Vagina (tissue), 2 donors: ENCODE results near the gene BMERB1.

Experiments used
- CTCF ChIP-seq, 3 experiments: fragments of 450-650 bp in 2 of 3; fragments of 200-600 bp in 1 of 3; sonication (generic) in 1 of 3; IDR thresholded peaks; one replicate each; pipeline ENCODE4 v1.5.1; 2017 to 2019; ENCODE audit warnings: antibody characterized with exemption in 3 of 3, mild to moderate bottlenecking in 2 of 3, moderate library complexity in 2 of 3
- POLR2A ChIP-seq, 2 donors: fragments of 450-650 bp; IDR thresholded peaks; one replicate each; pipeline ENCODE4 v1.6.1; 2017; ENCODE audit warnings: antibody characterized with exemption in 2 of 2, mild to moderate bottlenecking in 2 of 2, moderate library complexity in 2 of 2
- POLR2AphosphoS5 ChIP-seq, 2 donors: sonication (generic); formaldehyde crosslinking; IDR thresholded peaks; one replicate each; pipeline ENCODE4 v1.9.0; 2017; ENCODE audit warnings: antibody characterized with exemption in 2 of 2, mild to moderate bottlenecking in 2 of 2, low read depth in 1 of 2; ENCODE audit not compliant: insufficient read depth in 1 of 2

GRCh38 chr16:15493466-15494180 is 59.2 kb downstream of the BMERB1 start:
- TF ChIP-seq CTCF (IDR thresholded peaks at IDR 0.05) (no peak), POLR2A (IDR thresholded peaks at IDR 0.05) (no peak), POLR2AphosphoS5 (IDR thresholded peaks at IDR 0.05; ENCODE audit: insufficient read depth in 1 of 2, low read depth in 1 of 2) (peak in 1 of 2 donors; percentile 15)
